GM18867 (cell line): ENCODE results near the gene NTSR1.

Experiments used
- ATAC-seq: cut with Tn5 transposase; IDR thresholded peaks from one replicate; pipeline ENCODE4 v1.9.1; 2021; ENCODE audit warnings: mild to moderate bottlenecking, moderate library complexity; ENCODE audit not compliant: unreplicated experiment

The NTSR1 gene

GRCh38 chr20:62692801-62693523, 15.7 kb upstream of the NTSR1 start:
- no peak for ATAC-seq

DNA sequence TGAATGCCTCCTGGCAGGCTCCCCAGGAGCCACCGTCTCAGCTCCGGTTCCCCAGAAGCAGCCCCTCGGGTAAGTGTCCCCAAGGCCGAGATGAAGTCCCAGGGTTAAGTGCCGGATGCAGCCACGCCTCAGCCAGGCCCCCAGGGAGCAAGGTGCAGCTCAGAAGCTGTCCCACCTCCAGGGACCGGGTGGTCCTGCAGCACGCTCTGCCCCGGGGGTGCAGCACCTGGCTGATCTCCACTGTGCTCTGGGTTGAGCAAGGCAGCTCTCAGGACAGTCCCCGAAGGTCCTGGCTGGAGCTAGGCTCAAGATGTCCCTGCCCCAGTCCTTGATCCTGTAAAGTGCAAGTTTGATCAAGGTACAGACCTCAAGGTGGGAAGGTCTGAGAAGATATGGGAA, 15.1 kb upstream of the NTSR1 start:
- no peak for ATAC-seq

DNA sequence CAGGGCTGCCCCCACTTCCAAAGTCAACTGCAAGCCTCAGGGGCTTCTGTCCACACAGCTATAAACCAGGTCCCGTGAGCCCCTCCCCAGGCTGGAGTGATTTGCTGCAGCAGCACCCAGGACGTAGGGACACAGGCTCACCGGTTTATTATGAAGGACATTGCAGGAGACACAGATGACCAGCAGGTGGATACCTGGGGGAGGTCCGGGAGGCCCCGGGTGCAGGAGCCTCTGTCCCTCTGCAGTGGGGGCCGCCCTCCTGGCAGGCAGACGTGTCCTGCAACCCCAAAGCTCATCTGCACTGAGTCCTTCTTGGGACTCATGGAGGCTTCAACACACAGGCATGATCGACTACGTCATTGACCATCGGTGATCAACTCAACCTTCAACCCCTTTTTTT, 14.5 kb upstream of the NTSR1 start:
- ATAC-seq = no peak

DNA sequence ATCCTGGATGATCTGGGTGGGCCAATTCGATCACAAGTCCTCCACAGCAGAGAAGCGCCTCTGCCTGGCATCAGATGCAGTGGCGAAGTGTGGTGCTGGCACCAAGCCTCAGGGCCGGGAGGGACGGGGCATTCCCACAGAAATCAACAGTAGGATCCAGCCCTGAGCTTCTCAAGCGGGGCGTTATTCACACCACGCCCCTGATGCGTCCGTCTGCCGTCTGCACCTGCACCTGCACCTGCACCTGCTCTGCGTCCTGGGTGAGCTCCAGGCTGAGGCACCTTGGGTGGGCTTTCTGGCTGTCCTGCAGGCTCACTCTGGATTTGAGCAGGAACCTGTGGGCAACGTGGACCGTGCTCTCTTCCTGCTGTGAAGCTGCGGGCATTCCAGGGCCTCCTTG, 13.8 kb upstream of the NTSR1 start:
- ATAC-seq = no peak

DNA sequence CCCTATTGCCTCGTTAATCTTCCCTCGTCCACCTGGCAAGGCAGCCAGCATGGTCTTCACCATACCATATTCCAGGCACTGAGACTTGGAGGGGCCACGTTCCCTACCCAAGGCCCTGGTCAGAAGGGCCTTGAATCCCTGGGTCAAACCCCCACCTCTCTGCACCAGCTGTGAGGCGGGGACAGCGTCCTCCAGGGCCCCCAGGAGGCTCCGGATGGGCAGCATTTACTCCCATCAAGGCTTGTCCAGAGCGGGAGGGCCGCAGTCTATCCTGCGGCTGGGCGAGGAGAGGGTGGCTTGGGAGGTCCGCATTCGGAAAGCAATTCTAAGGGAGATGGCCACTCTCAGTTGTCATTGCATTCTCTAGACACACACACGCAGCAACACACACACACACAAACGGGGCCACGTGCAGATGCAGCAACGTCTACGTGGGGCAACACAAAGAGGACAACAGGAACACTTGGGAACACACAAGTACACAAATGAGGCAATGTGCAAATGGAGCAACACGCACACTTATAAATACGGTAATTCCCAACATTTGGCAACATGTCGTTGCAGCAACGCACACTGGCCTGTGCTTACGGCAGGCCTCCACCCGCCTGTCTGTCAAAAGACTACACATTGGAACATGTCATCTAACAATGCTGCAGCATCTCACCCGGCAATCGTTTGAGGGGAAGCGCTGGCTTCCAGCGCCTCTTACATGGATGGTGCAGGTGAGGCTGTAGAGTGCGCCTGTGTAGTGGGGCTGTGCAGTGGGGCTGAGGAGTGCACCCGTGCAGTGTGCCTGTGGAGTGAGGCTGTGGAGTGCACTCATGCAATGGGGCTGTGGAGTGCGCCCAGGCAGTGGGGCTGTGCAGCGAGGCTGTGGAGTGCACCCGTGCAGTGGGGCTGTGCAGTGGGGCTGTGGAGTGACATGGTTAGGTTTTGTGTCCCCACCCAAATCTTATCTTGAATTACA, 12.9 kb upstream of the NTSR1 start:
- ATAC-seq = no peak

DNA sequence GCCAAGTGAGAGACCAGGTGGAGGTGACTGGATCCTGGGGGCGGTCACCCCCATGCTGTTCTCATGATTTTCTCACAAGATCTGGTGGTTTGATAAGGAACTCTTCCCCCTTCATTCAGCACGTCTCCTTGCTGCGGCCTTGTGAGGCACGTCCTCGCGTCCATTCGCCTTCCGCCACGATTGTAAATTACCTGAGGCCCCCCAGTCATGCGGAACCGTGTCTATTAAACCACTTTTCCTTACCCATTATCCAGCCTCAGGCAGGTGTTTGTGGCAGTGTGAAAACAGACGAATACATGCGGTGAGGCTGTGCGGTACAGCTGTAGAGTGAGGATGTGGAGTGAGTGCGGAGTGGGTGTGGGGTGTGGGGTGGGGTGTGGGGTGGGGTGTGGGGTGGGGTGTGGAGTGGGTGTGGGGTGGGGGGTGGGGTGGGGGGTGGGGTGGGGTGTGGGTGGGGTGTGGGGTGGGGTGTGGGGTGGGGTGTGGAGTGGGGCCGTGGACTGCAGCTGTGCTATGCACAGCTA, 12.1 kb upstream of the NTSR1 start:
- ATAC-seq = no peak

DNA sequence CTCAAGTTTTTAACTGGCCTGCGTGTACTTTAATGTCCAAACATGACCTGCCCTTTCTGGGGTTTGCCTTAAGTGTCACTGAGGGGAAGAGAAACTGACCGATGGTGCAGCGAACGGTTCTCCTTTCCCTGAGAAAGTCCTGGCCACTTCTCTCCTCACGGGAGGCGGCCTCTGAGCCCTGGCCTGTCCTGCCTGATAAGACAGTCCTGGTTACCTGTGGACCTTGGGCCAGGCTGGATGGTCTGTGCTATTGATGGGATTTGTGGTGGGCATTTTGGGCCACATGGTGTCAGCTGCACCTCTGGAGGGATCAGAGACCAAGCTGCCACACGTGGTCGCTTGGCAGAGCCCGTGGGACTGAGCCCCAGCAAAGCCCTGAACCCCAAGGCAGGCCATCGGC, 11.6 kb upstream of the NTSR1 start:
- ATAC-seq = no peak

DNA sequence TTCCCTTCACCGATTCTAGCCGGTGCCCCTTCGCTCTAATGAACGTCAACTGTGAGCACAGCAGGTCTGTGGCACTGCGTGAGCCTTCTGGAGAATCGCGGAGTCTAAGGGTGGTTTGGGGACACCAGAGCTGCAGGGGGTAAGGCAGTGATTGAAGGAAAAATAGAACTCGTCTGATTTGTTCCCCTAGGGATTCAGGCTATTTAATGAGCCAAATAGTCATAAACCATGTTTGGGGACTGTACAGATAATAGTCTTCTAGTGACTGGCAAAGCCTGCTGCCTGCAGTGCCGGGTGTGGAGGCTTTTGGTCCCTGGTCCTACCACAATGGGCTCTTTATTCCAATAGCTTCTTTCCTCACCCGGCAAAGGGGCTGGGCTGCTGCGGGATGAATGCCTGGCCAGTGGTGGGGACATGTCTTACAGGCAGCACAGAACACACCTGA, 11.1 kb upstream of the NTSR1 start:
- ATAC-seq = no peak

DNA sequence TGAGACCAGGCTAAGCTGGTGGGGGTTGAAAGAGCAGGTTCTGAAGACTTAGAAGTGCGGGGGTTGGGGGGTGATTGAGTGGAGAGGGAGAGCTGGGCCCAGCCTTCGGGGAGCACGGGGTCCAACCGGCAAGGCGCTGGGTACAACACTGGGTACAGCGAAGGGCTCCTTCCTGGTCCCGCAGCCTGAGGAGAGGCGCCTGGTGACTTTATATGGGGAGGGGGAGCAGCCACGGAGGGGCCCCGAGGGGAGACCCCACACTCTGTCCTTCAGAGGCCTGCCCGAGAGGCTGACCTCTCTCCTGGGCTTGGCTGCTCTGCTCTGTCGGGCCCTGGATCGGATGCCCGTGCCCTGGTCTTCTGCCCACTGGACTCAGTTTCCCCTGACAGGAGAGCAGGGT, 10.4 kb upstream of the NTSR1 start:
- ATAC-seq = no peak

- ATAC-seq = no peak
Observed at GRCh38 chr20:62699296-62699695, 9.3 kb upstream of the NTSR1 start.

DNA sequence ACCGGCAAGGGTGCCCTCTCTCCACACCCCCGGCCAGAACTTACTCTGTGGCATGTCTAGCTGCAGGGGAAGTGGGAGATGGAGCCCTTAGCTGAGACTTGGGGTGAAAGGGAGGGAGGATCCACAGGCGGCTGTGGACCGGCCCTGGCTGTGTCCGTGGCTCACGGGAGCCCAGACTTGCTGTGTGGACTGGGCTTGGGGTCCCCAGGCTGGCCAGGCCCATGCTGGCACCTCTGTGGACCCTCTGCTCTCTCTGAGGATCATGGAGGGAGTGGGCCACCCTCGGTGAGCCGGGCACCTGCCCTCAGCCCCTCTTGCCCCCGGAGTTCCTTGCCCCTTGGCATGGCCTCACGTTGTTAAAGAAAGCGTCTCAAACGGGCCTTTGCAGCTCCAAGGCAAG, 8.9 kb upstream of the NTSR1 start:
- ATAC-seq = no peak

GRCh38 chr20:62700261-62700930, 8.2 kb upstream of the NTSR1 start:
- no peak for ATAC-seq

GRCh38 chr20:62701161-62702012, 7.2 kb upstream of the NTSR1 start:
- no peak for ATAC-seq

DNA sequence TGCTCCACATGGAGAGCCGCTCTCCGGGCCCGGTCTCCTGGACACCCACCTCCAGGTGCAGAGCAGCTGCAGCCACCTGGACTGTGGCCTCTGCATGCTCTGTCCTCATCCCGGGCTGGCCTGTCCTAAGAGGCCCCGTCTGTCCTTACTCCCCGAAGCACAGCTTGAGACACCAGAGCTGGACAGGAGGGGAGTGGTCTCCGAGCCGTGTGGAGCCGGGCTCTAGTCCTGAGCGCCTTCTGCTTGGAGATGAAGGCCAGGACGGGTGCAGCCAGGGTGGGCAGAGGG, 6.7 kb upstream of the NTSR1 start:
- ATAC-seq = no peak

GRCh38 chr20:62702895-62703852, 5.5 kb upstream of the NTSR1 start:
- ATAC-seq = no peak

GRCh38 chr20:62703853-62704228, 4.8 kb upstream of the NTSR1 start:
- ATAC-seq = no peak

DNA sequence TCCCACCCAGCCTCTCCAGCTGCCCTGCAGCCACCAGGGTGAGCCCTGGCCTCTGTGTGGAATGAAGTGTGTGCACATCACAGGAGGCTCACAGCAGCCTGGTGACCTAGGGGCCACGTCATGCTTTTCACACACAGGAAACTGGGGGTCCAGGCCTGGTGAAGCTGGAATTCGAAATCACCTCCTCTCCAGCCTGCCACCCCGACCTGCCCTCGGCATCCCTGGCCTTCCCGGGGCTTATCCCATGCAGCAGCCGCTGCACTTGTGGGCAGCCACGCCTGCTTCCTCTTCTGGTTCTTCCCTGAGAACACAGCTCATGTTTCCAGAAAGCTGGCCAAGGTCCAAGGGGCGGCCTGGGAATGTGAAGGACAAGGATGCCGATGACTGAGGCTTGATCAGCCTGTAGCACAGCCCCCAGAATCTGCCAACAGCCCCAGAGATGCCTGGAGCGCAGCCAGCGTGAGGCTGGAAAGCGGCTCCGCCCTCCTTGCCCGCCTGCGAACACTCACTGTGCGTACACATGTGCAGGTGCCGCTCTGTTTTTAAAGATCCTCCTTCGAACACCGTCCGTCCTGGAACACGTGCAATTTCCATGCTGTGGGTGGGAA, 4.2 kb upstream of the NTSR1 start:
- ATAC-seq = no peak

- ATAC-seq = no peak
Observed at GRCh38 chr20:62705627-62706026, 3.0 kb upstream of the NTSR1 start.

DNA sequence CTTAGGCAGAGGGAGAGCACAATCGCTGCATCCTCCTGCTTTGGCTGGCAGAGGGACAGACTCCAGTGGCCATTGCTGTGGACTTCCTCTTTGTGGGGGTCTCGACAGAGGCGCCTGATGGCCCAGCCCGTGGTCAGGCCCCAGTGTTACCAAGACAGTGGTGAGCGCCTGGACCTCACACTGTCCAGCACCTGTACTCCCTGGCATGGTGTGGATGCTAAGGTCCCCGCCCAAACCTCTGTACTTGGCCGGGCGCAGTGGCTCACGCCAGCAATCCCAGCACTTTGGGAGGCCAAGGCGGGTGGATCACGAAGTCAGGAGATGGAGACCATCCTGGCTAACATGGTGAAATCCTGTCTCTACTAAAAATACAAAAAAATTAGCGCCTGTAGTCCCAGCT, 2.3 kb upstream of the NTSR1 start:
- ATAC-seq = no peak
